ENCODE results near the gene GTPBP8.

GTPBP8 gene

GRCh38 chr3:112990672-112991602 is at the start of gene GTPBP8:
TSS of gene GTPBP8 (plus strand) at chr3:112990984. CDS start at chr3:112991000, 16 bp downstream.
- peak; percentile 77 to 82 for DNase-seq (ENCODE audit: low read depth in 2 of 2)

- no peak for DNase-seq (ENCODE audit: low read depth in 2 of 2)
Observed at GRCh38 chr3:112948346-112948838, 42.4 kb upstream of the GTPBP8 start.

- no peak for DNase-seq (ENCODE audit: low read depth in 2 of 2)
Observed at GRCh38 chr3:112956351-112956750, 34.4 kb upstream of the GTPBP8 start.

- no peak for DNase-seq (ENCODE audit: low read depth in 2 of 2)
Observed at GRCh38 chr3:112958811-112959560, 31.8 kb upstream of the GTPBP8 start.

GRCh38 chr3:112963683-112964082 is 27.1 kb upstream of the GTPBP8 start:
- no peak for DNase-seq (ENCODE audit: low read depth in 2 of 2)

- DNase-seq (ENCODE audit: low read depth in 2 of 2), result no peak
Observed at GRCh38 chr3:112965656-112966055, 25.1 kb upstream of the GTPBP8 start.

GRCh38 chr3:112966633-112967032 is 24.2 kb upstream of the GTPBP8 start:
- DNase-seq (ENCODE audit: low read depth in 2 of 2), result no peak

GRCh38 chr3:112967425-112967824 is 23.4 kb upstream of the GTPBP8 start:
- no peak for DNase-seq (ENCODE audit: low read depth in 2 of 2)

GRCh38 chr3:112967828-112968227 is 23.0 kb upstream of the GTPBP8 start:
- DNase-seq (ENCODE audit: low read depth in 2 of 2), result no peak

- no peak for DNase-seq (ENCODE audit: low read depth in 2 of 2)
Observed at GRCh38 chr3:112972158-112972557, 18.6 kb upstream of the GTPBP8 start.

GRCh38 chr3:112973325-112974177 is 17.2 kb upstream of the GTPBP8 start:
- DNase-seq (ENCODE audit: low read depth in 2 of 2), result peak in 1 of 2 donors; percentile 45

GRCh38 chr3:112974178-112974517 is 16.6 kb upstream of the GTPBP8 start:
- DNase-seq (ENCODE audit: low read depth in 2 of 2), result no peak

- DNase-seq (ENCODE audit: low read depth in 2 of 2), result no peak
Observed at GRCh38 chr3:112974894-112975293, 15.9 kb upstream of the GTPBP8 start, which contains the start of gene CD200R1. TSS of gene CD200R1 (minus strand) at chr3:112975103. CDS start at chr3:112974857, 246 bp downstream.

- DNase-seq (ENCODE audit: low read depth in 2 of 2), result no peak
Observed at GRCh38 chr3:112976001-112976400, 14.8 kb upstream of the GTPBP8 start.

- no peak for DNase-seq (ENCODE audit: low read depth in 2 of 2)
Observed at GRCh38 chr3:112976953-112977352, 13.8 kb upstream of the GTPBP8 start.

GRCh38 chr3:112979244-112979832 is 11.4 kb upstream of the GTPBP8 start:
- DNase-seq (ENCODE audit: low read depth in 2 of 2), result no peak

GRCh38 chr3:112980080-112980479 is 10.7 kb upstream of the GTPBP8 start:
- no peak for DNase-seq (ENCODE audit: low read depth in 2 of 2)

GRCh38 chr3:112982710-112983109 is 8.1 kb upstream of the GTPBP8 start:
- no peak for DNase-seq (ENCODE audit: low read depth in 2 of 2)

GRCh38 chr3:112984485-112984884 is 6.3 kb upstream of the GTPBP8 start:
- no peak for DNase-seq (ENCODE audit: low read depth in 2 of 2)

- no peak for DNase-seq (ENCODE audit: low read depth in 2 of 2)
Observed at GRCh38 chr3:112987710-112988334, 3.0 kb upstream of the GTPBP8 start.

GRCh38 chr3:112995800-112996199 is 5.0 kb downstream of the GTPBP8 start:
- DNase-seq (ENCODE audit: low read depth in 2 of 2), result no peak

Measured in stimulated activated CD4-positive, alpha-beta T cell treated with anti-CD3 and anti-CD28 coated beads, Interleukin-15, amount 100 ng/mL, for 48 hours (primary cell).